ENCODE data around the gene CLBA1. TPM values are rescaled to one million over a fixed set of nuclear protein-coding genes. Genes with fewer than 3 reads are reported as not detected.

The CLBA1 gene
- total and polyA plus RNA-seq, 4 experiments from 2014 or later = 1.2 to 1.6 (median 1.3) TPM

- Histone ChIP-seq H3K27ac (ENCODE audit: low read depth, low read length) (no peak overlapping the region), H3K36me3 (ENCODE audit: insufficient read depth, low read length) (no peaks in the 10 kb centered on the region), H3K4me1 (ENCODE audit: insufficient read depth, low read length) (peaks cover 17% of the 10 kb centered on the region), H3K4me3 (ENCODE audit: low read length in 2 of 2) (no peak overlapping the region), H3K9me3 (ENCODE audit: control insufficient read depth in 1 of 2, low read length in 2 of 2) (no peaks in the 10 kb centered on the region), H3K27me3 (ENCODE audit: insufficient read depth, low read length) (peaks cover 13% of the 10 kb centered on the region)
- intact Hi-C loops (cut with micrococcal nuclease) = loop anchor here (1.0 to 5.0 kb wide), 6 partner anchors 36 to 376 kb away; partner anchors contain the start of gene CDCA4
- Mint-ChIP-seq H3K27me3 (peaks cover 8 to 18% of the 10 kb centered on the region in 2 donors), H3K27ac (peak overlapping the region in 5 of 7 donors; percentile 19 to 66 (median 56)), H3K36me3 (no peaks in the 10 kb centered on the region), H3K9me3 (peaks cover 0 to 4% (median 0%) of the 10 kb centered on the region in 8 donors), H3K4me3 (peak overlapping the region; percentile 35 to 88 (median 64)), H3K4me1 (peaks cover 4 to 26% (median 13%) of the 10 kb centered on the region in 4 donors)
- POLR2A ChIA-PET (ENCODE audit: partially characterized antibody) = interaction anchor here (1.1 to 2.6 kb wide), 3 partner anchors 9 to 69 kb away, joined by 4 to 15 read pairs (median 6); partner anchors contain the start of gene CLBA1
- CTCF ChIA-PET (ENCODE audit: partially characterized antibody) = interaction anchor here (0.8 to 7.1 kb wide), 16 partner anchors 8 to 111 kb away, joined by 3 to 162 read pairs (median 5); partner anchors contain the start of gene GPR132
- DNase-seq = peak; percentile 80 to 87 (median 82)
These were observed 9.2 kb upstream of the CLBA1 start for GRCh38 chr14:104976198-104977007.

GRCh38 chr14:104977008-104977680 is 8.4 kb upstream of the CLBA1 start:
- no peaks in the 10 kb centered on the region for H3K36me3 Mint-ChIP-seq
- POLR2A ChIA-PET (ENCODE audit: partially characterized antibody) = interaction anchor here (1.1 to 1.2 kb wide), 2 partner anchors 8 to 68 kb away, joined by 4 to 6 read pairs; partner anchors contain the start of gene CLBA1

GRCh38 chr14:104977681-104978653 is 7.6 kb upstream of the CLBA1 start, which contains the start of gene AHNAK2:
Gene AHNAK2, minus strand, starts transcription at chr14:104978374. Its CDS starts 137 bp downstream, at chr14:104978237.
- no peaks in the 10 kb centered on the region for H3K9me3 ChIP-seq (ENCODE audit: control insufficient read depth in 1 of 2, low read length in 2 of 2)
- ChIA-PET CTCF (ENCODE audit: partially characterized antibody) (interaction anchor here (1.0 to 7.1 kb wide), 3 partner anchors 60 to 67 kb away, joined by 3 to 162 read pairs (median 13); no protein-coding TSS in a partner anchor), POLR2A (ENCODE audit: partially characterized antibody) (interaction anchor here (1.2 kb wide), 1 partner anchor 75 kb away, joined by 3 read pairs; no protein-coding TSS in a partner anchor)
- H3K4me1 ChIP-seq (ENCODE audit: insufficient read depth, low read length) = peaks cover 17% of the 10 kb centered on the region
- DNase-seq = peak in 4 of 5 donors; percentile 26 to 42 (median 36)
- Mint-ChIP-seq H3K27ac (peak within 1 kb of the TSS in 5 of 7 donors; percentile 32 to 83 (median 59)), H3K27me3 (peaks cover 8 to 16% of the 10 kb centered on the region in 2 donors), H3K4me3 (peak within 1 kb of the TSS; percentile 80 to 87 (median 84)), H3K4me1 (peaks cover 4 to 26% (median 13%) of the 10 kb centered on the region in 4 donors), H3K36me3 (no peaks in the 10 kb centered on the region), H3K9me3 (peaks cover 0 to 2% (median 0%) of the 10 kb centered on the region in 8 donors)
- intact Hi-C loops (cut with micrococcal nuclease) = loop anchor here (2.0 to 5.0 kb wide), 4 partner anchors 34 to 109 kb away; partner anchors contain the start of gene CDCA4
- peaks cover 13% of the 10 kb centered on the region for H3K27me3 ChIP-seq (ENCODE audit: insufficient read depth, low read length)
- H3K27ac ChIP-seq (ENCODE audit: low read depth, low read length) = no peak within 1 kb of the TSS
- no peaks in the 10 kb centered on the region for H3K36me3 ChIP-seq (ENCODE audit: insufficient read depth, low read length)
- peak within 1 kb of the TSS in 1 of 2 donors; percentile 1 for H3K4me3 ChIP-seq (ENCODE audit: low read length in 2 of 2)

More at GRCh38 chr14:104977008-104977680, 8.4 kb upstream of the CLBA1 start:
- H3K27me3 Mint-ChIP-seq = peaks cover 8 to 18% of the 10 kb centered on the region in 2 donors
- Histone ChIP-seq H3K4me1 (ENCODE audit: insufficient read depth, low read length) (peaks cover 17% of the 10 kb centered on the region), H3K36me3 (ENCODE audit: insufficient read depth, low read length) (no peaks in the 10 kb centered on the region), H3K4me3 (ENCODE audit: low read length in 2 of 2) (peak overlapping the region in 1 of 2 donors; percentile 1), H3K27ac (ENCODE audit: low read depth, low read length) (no peak overlapping the region), H3K9me3 (ENCODE audit: control insufficient read depth in 1 of 2, low read length in 2 of 2) (no peaks in the 10 kb centered on the region), H3K27me3 (ENCODE audit: insufficient read depth, low read length) (peaks cover 13% of the 10 kb centered on the region)
- peak overlapping the region in 1 of 7 donors; percentile 32 for H3K27ac Mint-ChIP-seq
- intact Hi-C loops (cut with micrococcal nuclease) = loop anchor here (2.0 to 5.0 kb wide), 4 partner anchors 35 to 110 kb away; partner anchors contain the start of gene CDCA4
- peaks cover 0 to 2% (median 0%) of the 10 kb centered on the region in 8 donors for H3K9me3 Mint-ChIP-seq
- no peak for DNase-seq
- CTCF ChIA-PET (ENCODE audit: partially characterized antibody) = interaction anchor here (0.6 to 7.1 kb wide), 7 partner anchors 42 to 110 kb away, joined by 3 to 162 read pairs (median 3); no protein-coding TSS in a partner anchor
- H3K4me1 Mint-ChIP-seq = peaks cover 4 to 26% (median 13%) of the 10 kb centered on the region in 4 donors
- peak overlapping the region; percentile 36 to 87 (median 80) for H3K4me3 Mint-ChIP-seq

- DNase-seq = no peak
- Histone ChIP-seq H3K27me3 (ENCODE audit: insufficient read depth, low read length) (peaks cover 13% of the 10 kb centered on the region), H3K36me3 (ENCODE audit: insufficient read depth, low read length) (no peaks in the 10 kb centered on the region), H3K4me3 (ENCODE audit: low read length in 2 of 2) (no peak overlapping the region), H3K9me3 (ENCODE audit: control insufficient read depth in 1 of 2, low read length in 2 of 2) (no peaks in the 10 kb centered on the region), H3K27ac (ENCODE audit: low read depth, low read length) (no peak overlapping the region), H3K4me1 (ENCODE audit: insufficient read depth, low read length) (peaks cover 17% of the 10 kb centered on the region)
- POLR2A ChIA-PET (ENCODE audit: partially characterized antibody) = interaction anchor here (1.2 kb wide), 1 partner anchor 74 kb away, joined by 3 read pairs; no protein-coding TSS in a partner anchor
- peak overlapping the region in 2 of 7 donors; percentile 71 to 83 for H3K27ac Mint-ChIP-seq
- H3K27me3 Mint-ChIP-seq = peaks cover 8 to 16% of the 10 kb centered on the region in 2 donors
- CTCF ChIA-PET (ENCODE audit: partially characterized antibody) = interaction anchor here (1.0 to 2.0 kb wide), 2 partner anchors 59 to 66 kb away, joined by 3 to 13 read pairs; no protein-coding TSS in a partner anchor
- intact Hi-C loops (cut with micrococcal nuclease) = loop anchor here (5.0 kb wide), 1 partner anchor 33 kb away; no protein-coding TSS in a partner anchor
- peak overlapping the region in 7 of 8 donors; percentile 0 to 63 (median 43) for H3K4me3 Mint-ChIP-seq
- H3K36me3 Mint-ChIP-seq = no peaks in the 10 kb centered on the region
- H3K4me1 Mint-ChIP-seq = peaks cover 4 to 26% (median 13%) of the 10 kb centered on the region in 4 donors
- H3K9me3 Mint-ChIP-seq = peaks cover 0 to 2% (median 0%) of the 10 kb centered on the region in 8 donors
These were observed 6.6 kb upstream of the CLBA1 start for GRCh38 chr14:104978746-104979691.

- Mint-ChIP-seq H3K36me3 (no peaks in the 10 kb centered on the region), H3K27me3 (peaks cover 8 to 16% of the 10 kb centered on the region in 2 donors), H3K9me3 (peaks cover 0 to 2% (median 0%) of the 10 kb centered on the region in 8 donors), H3K4me1 (peaks cover 6 to 26% (median 15%) of the 10 kb centered on the region in 4 donors), H3K4me3 (peak overlapping the region in 6 of 8 donors; percentile 0 to 38 (median 24)), H3K27ac (peak overlapping the region in 3 of 7 donors; percentile 4 to 53 (median 51))
- intact Hi-C loops (cut with micrococcal nuclease) = loop anchor here (5.0 kb wide), 1 partner anchor 32 kb away; no protein-coding TSS in a partner anchor
- Histone ChIP-seq H3K9me3 (ENCODE audit: control insufficient read depth in 1 of 2, low read length in 2 of 2) (no peaks in the 10 kb centered on the region), H3K36me3 (ENCODE audit: insufficient read depth, low read length) (no peaks in the 10 kb centered on the region), H3K4me3 (ENCODE audit: low read length in 2 of 2) (no peak overlapping the region), H3K27ac (ENCODE audit: low read depth, low read length) (no peak overlapping the region), H3K4me1 (ENCODE audit: insufficient read depth, low read length) (peaks cover 17% of the 10 kb centered on the region), H3K27me3 (ENCODE audit: insufficient read depth, low read length) (peaks cover 13% of the 10 kb centered on the region)
- POLR2A ChIA-PET (ENCODE audit: partially characterized antibody) = interaction anchor here (1.2 kb wide), 1 partner anchor 73 kb away, joined by 3 read pairs; no protein-coding TSS in a partner anchor
- CTCF ChIA-PET (ENCODE audit: partially characterized antibody) = interaction anchor here (2.0 kb wide), 1 partner anchor 65 kb away, joined by 13 read pairs; no protein-coding TSS in a partner anchor
- DNase-seq = no peak
These were observed 5.6 kb upstream of the CLBA1 start for GRCh38 chr14:104979758-104980610.

Data from CD4-positive, alpha-beta memory T cell (primary cell).